GM12874 (cell line): ENCODE measurements around the gene FANCB.

Source experiments
- TF ChIP-seq, protein P1 (sequence below): IDR thresholded peaks from 2 replicates; pipeline ENCODE4 v1.5.1; 2011; ENCODE audit warnings: low read depth, mild to moderate bottlenecking, control low read depth, low read length, moderate library complexity; ENCODE audit not compliant: insufficient read depth

FANCB gene

DNA sequence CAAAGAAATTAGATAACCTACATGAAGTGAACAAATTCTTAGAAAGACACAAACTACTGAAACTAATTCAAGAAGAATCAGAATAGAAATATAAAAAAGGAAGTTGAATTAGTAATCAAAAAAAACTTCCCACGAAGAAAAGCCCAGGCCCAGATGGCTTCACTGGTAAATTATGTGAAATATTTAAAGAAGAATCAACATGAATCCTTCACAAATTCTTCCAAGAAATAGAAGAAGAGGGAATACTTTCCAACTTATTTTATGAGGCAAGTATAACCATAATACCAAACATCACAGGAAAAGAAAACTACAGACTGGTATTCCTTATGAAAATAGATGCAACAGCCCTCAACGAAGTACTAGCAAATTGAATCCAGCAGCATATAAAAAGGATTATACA, 31.0 kb upstream of the FANCB start:
- TF ChIP-seq, protein P1, sequence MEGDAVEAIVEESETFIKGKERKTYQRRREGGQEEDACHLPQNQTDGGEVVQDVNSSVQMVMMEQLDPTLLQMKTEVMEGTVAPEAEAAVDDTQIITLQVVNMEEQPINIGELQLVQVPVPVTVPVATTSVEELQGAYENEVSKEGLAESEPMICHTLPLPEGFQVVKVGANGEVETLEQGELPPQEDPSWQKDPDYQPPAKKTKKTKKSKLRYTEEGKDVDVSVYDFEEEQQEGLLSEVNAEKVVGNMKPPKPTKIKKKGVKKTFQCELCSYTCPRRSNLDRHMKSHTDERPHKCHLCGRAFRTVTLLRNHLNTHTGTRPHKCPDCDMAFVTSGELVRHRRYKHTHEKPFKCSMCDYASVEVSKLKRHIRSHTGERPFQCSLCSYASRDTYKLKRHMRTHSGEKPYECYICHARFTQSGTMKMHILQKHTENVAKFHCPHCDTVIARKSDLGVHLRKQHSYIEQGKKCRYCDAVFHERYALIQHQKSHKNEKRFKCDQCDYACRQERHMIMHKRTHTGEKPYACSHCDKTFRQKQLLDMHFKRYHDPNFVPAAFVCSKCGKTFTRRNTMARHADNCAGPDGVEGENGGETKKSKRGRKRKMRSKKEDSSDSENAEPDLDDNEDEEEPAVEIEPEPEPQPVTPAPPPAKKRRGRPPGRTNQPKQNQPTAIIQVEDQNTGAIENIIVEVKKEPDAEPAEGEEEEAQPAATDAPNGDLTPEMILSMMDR, result no peak

DNA sequence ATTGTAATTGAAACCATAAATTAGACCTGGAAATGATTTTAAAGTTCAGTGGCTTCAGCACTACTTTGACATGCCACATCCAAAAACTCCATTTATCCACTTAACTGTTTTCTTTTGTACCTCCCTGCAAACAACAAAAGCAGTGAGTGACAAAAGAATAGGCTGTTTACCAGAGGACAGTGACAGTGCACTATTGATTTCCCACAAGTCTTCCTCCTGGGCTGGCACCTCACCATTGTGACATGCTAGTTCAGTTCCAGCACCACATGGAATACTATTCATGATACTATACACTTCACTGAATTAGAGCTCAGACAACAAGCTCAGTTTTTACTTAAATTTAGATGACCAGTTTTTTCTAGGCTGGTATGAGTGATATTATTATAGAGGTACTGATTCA, 29.7 kb upstream of the FANCB start:
- TF ChIP-seq, protein P1, result no peak

DNA sequence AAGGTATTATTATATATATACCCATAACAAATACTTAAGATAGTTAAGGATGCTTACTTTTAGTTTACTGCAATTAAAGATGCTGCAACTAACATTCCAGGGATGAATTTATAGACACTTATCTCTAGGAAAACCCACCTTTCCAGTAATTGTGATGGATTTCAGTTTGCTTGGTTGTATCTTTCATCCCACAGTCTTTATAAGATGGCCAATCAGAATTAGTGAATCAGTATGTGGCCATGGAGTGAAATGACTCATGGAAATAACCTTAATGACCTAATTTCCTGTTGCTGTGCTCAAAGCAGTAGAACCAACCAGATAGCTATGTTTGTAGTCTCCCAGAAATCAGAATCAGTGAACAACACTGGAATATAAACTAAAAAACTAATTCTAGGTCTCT, 26.7 kb upstream of the FANCB start:
- TF ChIP-seq, protein P1, result no peak

DNA sequence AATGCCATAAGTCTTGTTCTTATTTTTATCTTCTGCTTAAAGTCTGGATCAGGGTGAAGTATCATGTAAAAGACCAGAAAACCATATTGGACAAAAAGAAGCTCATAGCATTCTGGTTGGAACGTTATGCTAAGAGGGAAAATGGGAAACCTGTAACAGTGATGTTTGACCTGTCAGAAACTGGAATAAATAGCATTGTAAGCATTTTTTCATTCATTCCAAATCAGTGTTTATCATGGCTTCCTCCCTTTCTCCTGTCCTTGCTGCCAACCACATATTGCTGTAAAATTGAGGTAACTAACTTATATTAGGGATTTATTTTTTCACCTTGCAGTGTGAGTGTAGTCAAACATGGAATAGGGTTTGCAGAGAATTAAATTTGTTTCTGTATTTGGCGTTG, 24.2 kb upstream of the FANCB start:
- TF ChIP-seq, protein P1, result no peak

DNA sequence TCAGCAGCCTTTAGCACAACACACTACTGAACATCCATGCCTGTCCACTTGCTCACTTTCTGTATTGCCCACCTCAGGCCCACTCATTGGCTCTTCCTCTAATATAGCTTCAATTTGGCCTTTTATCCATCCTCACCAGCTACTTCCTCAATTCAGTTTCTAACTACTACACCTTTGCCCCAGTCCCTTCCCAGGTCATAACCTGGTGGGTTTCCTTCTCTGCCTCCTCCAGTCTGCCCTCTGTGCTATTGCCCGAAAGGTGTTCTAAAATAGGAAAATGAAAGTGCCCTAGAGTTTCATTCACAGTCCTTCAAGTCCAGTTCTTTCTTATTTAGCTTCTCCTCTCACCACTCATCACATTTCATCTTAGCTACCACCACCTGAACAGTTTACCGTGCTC, 23.4 kb upstream of the FANCB start:
- TF ChIP-seq, protein P1, result no peak

DNA sequence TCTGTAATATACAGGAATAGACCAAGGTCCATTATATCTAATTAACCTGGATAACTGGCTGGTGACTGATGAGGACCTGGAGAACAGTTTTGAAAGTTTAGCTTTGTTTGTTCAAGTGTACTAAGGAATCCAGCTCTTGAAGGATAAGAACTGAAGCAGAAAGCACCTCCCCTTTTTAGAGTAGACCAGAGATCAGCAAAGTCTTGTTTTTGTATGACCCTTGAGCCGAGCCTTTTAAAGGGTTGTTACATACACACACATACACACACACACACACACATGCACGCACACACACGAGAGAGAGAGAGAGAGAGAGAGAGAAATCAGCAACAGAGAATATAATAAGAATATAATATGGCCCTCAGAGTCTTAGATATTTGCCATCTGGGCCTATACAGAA, 13.4 kb upstream of the FANCB start:
- TF ChIP-seq, protein P1, result no peak

DNA sequence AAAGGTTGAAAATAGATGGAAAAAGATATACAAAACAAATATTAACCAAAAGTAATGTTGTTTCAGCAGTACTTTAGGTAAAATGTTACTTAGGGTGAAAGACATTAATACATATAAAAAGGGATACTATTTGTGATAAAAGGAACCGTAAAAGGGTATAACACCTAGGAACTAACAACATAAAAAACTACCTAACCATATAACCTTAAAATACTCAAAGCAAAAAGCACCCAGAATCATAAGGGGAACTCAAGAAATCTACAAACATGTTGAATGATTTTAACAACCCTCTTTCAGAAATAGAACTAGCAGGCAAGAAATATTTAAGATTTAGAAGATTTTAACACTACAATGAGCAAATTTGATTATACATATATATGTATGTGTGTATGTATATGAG, 11.8 kb upstream of the FANCB start:
- TF ChIP-seq, protein P1, result no peak

DNA sequence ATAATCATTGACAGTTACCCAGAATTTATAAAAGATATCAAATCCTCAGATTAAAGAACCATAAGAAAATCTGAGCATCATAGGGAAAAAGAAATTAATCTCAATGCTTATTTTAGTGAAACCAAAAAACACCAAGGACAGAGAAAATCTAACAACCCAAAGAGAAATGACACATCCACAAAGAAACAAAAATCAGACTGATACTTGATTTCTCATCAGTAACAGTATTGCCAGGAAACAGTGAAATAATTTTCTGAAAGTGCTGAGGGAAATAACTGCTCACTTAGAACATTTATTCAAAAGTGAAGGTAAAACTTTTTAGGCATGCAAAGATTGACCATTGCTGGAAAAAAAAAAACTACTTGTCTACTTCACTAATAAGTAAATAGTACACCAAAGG, 11.0 kb upstream of the FANCB start:
- TF ChIP-seq, protein P1, result no peak
